T-helper 9 cell (primary cell): Measurements from ENCODE around the gene CCDC183.
"Not testable (repeated sequence)": the region's sequence is repeated elsewhere in the genome, so short reads cannot be mapped to it uniquely, and the experiment has no call there.

ENCODE experiments used
- DNase-seq: peaks from one replicate; pipeline ENCODE4 v3.0.0-alpha.2; 2020
- total RNA-seq, 2 donors: gene quantifications; one replicate each; lab custom pipeline; 2026; lab: John Stamatoyannopoulos, UW

CCDC183 gene
- 0.72 to 1.0 reads per million in 2 donors for total RNA-seq

GRCh38 chr9:136796238-136796774 lies at the start of gene CCDC183:
CCDC183 (plus strand) TSS chr9:136796338; CDS start chr9:136796398, 60 bp downstream.
- DNase-seq: no peak

GRCh38 chr9:136746621-136747020 lies 49.5 kb upstream of the CCDC183 start:
- no peak for DNase-seq

DNA sequence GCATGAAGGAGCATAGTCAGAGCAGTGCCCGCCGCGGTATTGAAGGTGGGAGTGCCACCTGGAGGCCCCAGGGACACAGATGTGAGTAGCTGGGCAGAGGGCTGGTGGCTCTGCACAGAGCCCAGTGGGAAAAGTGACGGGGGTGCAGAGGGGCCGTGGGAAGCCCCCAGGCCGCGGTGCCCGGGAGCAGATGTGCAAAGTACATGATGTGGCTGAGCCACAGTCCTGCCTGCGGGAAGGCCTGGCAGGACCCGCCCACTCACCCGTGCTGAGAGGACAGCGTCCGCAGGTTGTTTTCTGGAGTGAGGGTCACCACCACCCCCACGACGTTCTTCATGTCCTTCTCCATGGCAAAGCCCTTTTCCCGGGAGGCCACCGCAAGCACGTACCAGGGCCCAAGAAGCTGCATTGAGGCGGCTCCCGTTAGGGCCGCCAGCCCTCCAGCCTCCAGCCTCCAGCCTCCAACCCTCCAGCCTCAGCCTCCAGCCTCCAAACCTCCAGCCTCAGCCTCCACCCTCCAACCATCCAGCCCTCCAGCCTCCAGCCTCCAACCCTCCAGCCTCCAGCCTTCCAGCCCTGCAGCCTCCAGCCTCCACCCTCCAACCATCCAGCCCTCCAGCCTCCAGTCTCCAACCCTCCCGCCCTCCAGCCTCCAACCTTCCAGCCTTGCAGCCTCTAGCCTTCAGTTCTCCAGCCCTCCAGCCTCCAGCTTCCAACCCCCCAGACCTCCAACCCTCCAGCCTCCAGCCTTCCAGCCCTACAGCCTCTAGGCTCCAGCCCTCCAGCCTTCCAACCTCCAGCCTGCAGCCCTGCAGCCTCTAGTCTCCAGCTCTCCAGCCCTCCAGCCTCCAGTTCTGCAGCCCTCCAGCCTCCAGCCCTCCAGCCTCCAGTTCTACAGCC lies 48.7 kb upstream of the CCDC183 start:
- no peak for DNase-seq

DNA sequence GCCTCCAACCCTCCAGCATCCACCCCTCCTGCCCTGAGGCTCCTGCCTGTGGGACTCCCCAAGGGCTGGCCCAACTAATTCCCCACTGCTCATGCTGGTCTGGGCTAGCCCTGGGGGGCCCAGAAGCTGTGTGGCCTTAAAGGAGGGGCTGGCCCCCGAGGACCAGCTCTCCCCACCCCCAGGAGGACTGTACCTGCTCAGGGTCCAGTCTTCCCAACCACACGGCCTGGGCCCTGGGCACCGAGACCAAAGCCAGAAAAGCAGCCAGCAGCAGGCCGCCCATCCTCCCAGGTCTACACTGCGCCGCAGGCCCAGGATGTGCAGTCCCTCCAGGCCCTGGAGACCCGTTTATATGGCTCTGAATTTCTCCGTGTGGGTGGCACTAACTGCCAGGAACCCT lies 47.9 kb upstream of the CCDC183 start, which contains the start of gene LCN6:
TSS of gene LCN6 (minus strand) at position 325 of the 400 bp plus-strand sequence. CDS start at position 283, 42 bp downstream.
- no peak for DNase-seq

GRCh38 chr9:136748666-136749611 lies 47.2 kb upstream of the CCDC183 start:
- no peak for DNase-seq

DNA sequence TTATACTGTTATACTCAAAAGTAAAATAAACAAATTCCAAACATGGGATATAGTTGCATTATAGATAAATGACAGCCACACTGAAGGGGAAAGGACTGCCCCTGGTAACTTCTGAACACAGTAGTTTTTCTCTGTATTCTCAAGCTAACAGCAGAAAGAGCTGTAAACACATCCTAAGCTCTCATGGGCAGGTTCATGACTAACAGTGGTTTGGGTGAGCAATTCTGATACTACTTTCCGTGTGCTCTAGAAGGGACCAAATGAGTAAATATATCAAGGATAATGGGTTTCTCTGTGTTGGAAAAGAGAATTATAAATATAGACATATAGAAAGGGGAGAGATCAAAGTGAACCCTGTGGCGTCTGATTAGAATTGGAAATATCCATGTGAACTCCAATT lies 45.6 kb upstream of the CCDC183 start:
- no peak for DNase-seq

- DNase-seq: no peak
These were observed 44.9 kb upstream of the CCDC183 start for GRCh38 chr9:136751244-136751643.

- DNase-seq: no peak
These were observed 44.3 kb upstream of the CCDC183 start for GRCh38 chr9:136751814-136752213.

GRCh38 chr9:136753371-136754058 lies 42.6 kb upstream of the CCDC183 start:
- no peak for DNase-seq

- DNase-seq: no peak
These were observed 42.0 kb upstream of the CCDC183 start for GRCh38 chr9:136754059-136754572.

DNA sequence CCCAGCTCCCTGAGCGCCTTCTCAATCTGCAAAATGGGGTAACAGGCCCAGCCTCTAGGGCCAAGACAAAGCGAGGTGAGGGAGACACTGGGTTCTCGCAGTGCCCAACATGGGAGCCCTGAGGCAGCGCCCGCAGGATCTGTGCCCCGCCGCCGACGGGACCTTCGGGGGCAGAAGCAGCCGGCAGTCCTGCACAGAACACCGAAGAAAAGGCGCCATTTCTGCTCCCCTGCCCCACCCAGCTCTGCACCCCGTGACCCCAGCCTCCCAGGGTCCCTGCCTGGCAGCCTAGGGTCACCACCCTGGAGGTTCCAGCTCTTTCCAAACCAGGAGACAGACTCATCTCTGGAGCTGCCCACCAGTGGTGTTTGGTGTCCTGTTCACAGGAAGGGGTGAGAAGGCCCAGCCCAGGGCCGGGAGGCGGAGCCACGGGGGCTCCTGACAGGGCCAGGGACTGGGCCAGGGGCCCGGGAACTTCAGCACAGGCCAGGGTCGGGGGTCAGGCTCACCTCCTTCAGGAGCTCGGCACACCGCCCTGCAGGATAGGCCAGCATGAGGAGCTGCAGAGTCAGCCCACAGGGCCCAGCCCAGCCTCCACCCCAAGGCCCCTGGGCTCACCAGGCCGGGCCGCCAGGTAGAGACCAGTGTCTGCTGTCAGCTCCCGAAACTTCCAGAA lies 41.4 kb upstream of the CCDC183 start:
- DNase-seq: no peak

- DNase-seq: not testable (repeated sequence)
These were observed 40.6 kb upstream of the CCDC183 start for GRCh38 chr9:136755302-136756133.

DNA sequence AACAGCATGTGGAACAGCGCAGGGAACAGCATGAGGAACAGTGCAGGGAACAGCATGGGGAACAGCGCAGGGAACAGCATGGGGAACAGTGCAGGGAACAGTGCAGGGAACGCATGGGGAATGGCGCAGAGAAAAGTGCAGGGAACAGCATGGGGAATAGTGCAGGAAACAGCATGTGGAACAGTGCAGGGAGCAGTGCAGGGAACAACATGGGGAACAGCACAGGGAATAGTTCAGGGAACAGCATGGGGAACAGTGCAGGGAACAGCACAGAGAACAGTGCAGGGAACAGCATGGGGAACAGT lies 40.1 kb upstream of the CCDC183 start:
- no peak for DNase-seq

DNA sequence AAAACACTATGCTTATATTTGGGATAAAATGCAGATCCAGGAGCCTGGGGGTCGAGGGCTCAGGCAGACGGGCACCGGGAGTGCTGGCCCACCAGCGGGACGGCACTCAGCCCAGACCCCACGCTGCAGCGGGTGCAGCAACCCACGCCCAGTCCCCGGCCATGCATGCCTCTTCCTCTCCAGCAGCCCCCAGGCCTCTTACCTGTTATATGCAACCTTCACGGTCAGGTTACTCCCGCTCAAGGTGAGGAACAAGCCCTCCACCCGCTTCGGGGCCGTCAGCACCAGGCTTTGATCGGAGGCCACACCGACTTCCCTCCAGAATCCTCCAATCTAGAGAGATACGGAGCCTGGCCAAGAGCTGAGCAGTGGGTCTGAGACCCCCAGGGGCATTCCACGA lies 39.3 kb upstream of the CCDC183 start:
- no peak for DNase-seq

DNA sequence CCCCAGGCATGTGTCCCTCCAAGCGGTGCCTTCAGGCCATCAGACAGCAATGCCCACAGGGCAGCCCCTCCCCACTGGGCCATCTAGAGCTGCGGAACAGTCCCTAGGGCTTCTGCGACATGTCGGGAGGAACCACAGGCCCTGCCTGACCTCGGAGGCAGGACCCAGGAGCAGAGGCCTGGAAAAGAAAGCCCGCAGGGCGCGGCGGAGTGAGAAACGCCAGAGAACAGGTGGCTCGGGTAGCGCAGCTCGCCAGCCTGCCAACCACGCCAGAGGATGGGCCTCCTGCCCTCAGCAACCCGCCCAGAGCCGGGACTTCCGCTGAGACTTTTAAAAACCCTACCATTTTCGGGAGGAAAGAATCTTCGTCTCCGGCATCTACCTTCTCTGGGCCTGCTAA lies 38.8 kb upstream of the CCDC183 start:
- DNase-seq: no peak

- DNase-seq: no peak
These were observed 38.4 kb upstream of the CCDC183 start for GRCh38 chr9:136757751-136758140.

DNA sequence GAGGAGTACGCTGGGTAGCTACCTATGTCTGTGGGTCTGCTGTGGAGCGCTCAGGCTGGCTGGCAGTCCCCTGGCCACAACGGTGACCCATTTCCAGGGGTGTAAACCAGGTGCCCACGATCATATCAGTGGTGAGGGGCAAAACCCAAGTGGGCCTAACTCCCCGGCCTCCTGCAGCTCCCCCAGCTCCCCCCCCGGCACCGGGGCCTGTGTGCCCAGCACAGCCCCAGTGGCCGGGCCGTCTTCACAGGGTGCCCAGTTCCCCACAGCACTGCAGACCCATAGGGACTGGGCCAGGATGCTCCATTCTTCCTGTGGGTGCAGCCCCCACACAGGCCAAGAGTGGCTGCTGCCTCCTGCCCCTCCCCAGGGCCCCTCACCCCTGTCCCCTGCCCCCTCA lies 37.1 kb upstream of the CCDC183 start:
- DNase-seq: no peak

- DNase-seq: no peak
These were observed 36.5 kb upstream of the CCDC183 start for GRCh38 chr9:136759436-136760325.

- DNase-seq: no peak
These were observed 35.7 kb upstream of the CCDC183 start for GRCh38 chr9:136760424-136760823.
